Suprapubic skin (tissue), 4 donors: Measurements from ENCODE around the gene NLRP3.

Experiments
- CTCF ChIP-seq, 2 donors: fragments of 200-600 bp in 1 of 2; fragments of 450-650 bp in 1 of 2; sonication (generic) in 1 of 2; IDR thresholded peaks; one replicate each; pipeline ENCODE4 v1.5.1; 2016 to 2019; ENCODE audit warnings: antibody characterized with exemption in 2 of 2, mild to moderate bottlenecking in 1 of 2, moderate library complexity in 1 of 2
- EP300 ChIP-seq: sonication (generic); formaldehyde crosslinking; IDR thresholded peaks from one replicate; pipeline ENCODE4 v1.6.1; 2017; ENCODE audit warnings: antibody characterized with exemption
- POLR2AphosphoS5 ChIP-seq, 3 donors: sonication (generic); formaldehyde crosslinking; IDR thresholded peaks; one replicate each; pipeline ENCODE4 v1.6.1; 2017; ENCODE audit warnings: antibody characterized with exemption in 3 of 3

DNA sequence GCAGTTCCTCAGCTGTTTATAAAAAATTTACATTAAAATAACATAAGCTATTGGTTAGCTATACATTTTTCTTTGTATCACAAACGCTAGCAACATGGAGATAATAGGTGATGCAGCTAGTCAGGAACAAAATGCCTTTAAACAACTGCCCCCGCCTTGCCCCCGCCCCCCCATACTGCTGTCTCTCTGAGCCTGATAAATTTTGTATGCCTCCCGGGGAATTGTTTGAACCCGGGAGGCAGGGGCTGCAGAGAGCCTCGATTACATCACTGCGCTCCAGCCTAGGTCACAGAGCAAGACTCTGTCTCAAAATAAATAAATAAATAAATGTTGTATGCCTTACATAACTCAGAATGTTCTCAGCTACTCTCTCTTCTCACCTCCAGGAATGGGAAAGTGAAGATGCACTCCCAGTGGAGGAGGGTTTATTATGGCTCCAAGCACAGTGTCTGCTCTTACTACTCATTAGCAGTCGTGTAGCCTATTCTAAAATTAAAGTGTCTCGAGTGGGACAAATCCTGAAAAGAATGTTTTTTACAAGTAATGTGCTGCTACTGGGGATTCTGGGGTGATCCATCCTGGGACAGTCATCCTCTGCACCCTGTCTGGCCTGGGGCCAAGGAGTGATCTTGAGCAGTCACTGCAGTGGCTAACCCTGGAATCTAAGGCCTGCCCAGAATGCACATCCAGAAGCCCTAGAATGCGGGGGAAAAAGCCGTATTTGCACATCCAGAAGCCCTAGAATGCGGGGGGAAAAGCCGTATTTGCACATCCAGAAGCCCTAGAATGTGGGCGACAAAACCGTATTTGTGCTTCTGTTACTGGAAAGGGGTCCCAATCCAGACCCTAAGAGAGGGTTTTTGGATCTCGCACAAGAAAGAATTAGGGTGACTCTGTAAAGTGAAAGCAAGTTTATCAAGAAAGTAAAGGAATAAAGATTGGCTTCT lies 44.9 kb upstream of the NLRP3 start:
- no peak for TF ChIP-seq POLR2AphosphoS5 (IDR thresholded peaks at IDR 0.05)
- no peak for TF ChIP-seq EP300
- TF ChIP-seq CTCF (IDR thresholded peaks at IDR 0.05), result no peak
